Stimulated activated CD4-positive, alpha-beta T cell treated with anti-CD3 and anti-CD28 coated beads, Interleukin-2, amount 100 ng/mL, for 48 hours (primary cell): Measurements from ENCODE around the gene FSIP1.

Source experiments
- DNase-seq, 2 donors: peaks; one replicate each; pipeline ENCODE4 v3.0.0-alpha.2; 2020

The FSIP1 gene

DNA sequence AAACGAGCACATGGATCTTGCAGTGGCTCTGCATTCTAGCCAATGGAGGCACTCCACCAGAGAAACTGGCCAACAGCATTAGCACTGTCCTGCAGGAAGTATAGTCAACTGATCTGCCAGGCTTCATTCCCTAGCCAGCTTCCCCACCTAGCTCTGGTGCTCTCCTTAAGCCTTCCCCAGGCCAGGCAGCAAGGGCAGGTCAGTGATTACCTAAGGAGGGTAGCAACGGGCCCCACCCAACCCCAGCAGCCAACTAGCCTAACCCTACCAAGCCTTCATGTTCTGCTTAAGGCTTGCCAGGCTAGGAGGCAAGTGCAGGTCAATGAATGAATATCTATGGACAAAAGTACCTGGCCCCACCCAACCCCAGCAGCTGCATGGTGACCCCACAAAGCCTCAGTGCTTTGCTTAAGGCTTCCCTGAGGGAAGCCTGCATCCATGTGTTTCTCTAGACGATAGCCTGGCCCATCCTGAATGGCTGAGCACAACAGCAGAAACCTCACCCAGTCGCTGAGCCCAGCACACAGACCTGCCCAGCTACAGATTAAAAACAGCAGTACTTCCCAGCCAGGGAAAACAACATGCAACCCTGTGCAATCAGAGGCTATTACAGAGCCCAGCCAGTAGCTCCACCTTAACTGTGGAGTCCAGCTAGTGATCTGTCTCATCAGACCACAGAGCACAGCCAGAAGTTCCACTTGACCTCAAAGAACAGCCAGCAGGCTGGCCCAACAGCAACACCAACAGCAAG is 173.3 kb downstream of the FSIP1 start:
- DNase-seq = no peak

GRCh38 chr15:39608185-39609139 is 174.2 kb downstream of the FSIP1 start:
- DNase-seq = no peak

GRCh38 chr15:39605146-39605545 is 177.5 kb downstream of the FSIP1 start:
- no peak for DNase-seq

- no peak for DNase-seq
Measured at GRCh38 chr15:39602143-39602542, 180.5 kb downstream of the FSIP1 start.

GRCh38 chr15:39599871-39600270 is 182.8 kb downstream of the FSIP1 start:
- no peak for DNase-seq

GRCh38 chr15:39598958-39599845 is 183.4 kb downstream of the FSIP1 start:
- DNase-seq = no peak

DNA sequence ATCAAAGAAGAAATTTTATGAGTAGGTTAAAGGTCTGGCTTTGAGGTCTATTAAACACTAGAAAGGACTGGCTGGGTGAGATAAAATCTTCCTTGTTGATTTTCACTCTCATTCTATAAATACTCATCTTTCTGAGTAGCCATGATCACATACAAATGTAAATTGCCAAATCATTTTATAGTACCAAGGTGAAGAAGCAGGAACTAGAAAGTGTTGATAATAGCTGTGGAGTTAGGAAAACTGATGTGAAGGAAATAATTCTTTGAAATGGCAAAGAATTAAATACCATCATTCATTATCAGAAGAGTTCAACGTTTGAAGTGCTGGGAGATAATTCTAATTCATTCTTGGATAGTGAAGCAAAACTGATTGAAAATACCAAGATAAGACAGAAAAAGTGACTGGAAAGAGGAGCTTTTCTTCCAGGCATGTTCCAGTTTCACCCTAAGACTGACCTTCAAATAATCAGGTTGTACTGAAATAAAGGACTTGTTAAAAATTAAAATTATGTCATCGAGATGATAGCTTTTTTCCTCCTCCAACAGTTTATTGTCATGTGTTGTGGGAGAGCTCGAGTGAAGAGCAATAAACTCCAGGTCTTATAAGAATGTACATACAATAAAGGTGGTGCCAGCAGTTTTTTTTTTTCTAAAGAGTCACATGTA is 184.3 kb downstream of the FSIP1 start:
- no peak for DNase-seq

- no peak for DNase-seq
Measured at GRCh38 chr15:39597751-39598185, 184.9 kb downstream of the FSIP1 start.

DNA sequence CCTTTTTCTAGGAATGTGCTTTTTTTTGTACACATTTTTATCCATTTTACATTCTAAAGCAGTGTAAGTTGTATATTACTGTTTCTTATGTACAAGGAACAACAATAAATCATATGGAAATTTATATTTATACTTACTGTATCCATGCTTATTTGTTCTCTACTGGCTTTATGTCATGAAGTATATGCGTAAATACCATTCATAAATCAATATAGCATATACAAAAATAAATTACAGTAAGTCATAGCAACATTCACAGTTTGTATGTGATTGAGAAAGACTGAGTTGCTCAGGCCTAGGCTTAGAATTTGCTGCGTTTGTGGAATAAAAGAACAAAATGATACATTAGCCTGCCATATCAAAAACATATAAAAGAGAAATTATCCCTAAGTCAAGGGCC is 185.3 kb downstream of the FSIP1 start:
- DNase-seq = no peak

- no peak for DNase-seq
Measured at GRCh38 chr15:39596358-39597051, 186.1 kb downstream of the FSIP1 start.

DNA sequence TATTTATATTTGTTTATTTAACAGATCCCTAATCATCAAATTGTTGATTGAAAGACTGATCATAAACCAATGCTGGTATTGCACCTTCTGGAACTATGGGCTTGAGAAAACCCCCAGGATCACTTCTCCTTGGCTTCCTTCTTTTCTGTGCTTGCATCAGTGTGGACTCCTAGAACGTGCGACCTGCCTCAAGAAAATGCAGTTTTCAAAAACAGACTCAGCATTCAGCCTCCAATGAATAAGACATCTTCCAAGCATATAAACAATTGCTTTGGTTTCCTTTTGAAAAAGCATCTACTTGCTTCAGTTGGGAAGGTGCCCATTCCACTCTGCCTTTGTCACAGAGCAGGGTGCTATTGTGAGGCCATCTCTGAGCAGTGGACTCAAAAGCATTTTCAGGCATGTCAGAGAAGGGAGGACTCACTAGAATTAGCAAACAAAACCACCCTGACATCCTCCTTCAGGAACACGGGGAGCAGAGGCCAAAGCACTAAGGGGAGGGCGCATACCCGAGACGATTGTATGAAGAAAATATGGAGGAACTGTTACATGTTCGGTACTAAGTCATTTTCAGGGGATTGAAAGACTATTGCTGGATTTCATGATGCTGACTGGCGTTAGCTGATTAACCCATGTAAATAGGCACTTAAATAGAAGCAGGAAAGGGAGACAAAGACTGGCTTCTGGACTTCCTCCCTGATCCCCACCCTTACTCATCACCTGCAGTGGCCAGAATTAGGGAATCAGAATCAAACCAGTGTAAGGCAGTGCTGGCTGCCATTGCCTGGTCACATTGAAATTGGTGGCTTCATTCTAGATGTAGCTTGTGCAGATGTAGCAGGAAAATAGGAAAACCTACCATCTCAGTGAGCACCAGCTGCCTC is 187.1 kb downstream of the FSIP1 start:
- DNase-seq = no peak

- DNase-seq = no peak
Measured at GRCh38 chr15:39594446-39595337, 187.9 kb downstream of the FSIP1 start.

DNA sequence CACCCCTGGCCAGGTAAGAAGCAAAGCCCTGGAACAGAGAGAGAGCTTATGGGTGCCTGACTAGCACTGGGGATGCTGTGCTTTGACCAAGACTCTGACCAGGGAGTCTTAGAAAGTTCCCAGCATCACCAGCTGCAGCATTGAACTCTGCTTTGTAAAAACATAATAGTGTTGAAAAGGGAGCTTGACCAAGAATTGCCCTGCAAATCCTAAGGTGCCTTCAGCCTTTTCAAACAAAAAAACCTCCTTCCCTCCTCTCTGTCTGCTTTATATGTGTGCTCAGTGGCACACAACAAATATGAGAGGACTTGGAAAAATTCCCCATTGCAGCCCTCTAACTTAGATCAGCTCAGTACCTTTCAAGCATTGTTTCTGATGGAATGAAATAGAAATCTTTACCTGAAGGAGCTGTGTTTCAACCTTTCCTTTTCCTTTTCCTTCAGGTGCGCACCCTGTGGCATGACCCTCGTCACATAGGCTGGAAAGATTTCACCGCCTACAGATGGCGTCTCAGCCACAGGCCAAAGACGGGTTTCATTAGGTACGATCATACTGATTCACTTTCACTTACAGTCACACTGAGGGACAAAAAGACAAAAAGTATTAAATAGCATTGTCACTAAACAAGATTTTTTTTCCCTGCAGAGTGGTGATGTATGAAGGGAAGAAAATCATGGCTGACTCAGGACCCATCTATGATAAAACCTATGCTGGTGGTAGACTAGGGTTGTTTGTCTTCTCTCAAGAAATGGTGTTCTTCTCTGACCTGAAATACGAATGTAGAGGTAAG is 188.8 kb downstream of the FSIP1 start:
- DNase-seq = no peak

DNA sequence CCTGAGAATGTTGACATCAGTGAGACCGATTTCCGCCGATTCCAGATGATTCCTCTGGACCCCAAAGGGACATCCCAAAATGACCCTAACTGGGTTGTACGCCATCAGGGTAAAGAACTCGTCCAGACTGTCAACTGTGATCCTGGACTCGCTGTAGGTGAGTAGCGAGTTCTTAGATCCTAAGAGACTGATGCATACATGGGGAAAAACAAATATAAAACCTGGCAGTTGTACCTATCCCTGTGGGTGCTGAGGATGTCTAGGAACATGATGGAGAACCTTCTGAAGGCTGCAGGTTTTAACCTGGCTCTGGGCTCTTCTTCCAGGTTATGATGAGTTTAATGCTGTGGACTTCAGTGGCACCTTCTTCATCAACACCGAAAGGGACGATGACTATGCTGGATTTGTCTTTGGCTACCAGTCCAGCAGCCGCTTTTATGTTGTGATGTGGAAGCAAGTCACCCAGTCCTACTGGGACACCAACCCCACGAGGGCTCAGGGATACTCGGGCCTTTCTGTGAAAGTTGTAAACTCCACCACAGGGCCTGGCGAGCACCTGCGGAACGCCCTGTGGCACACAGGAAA is 189.5 kb downstream of the FSIP1 start:
- DNase-seq = no peak

DNA sequence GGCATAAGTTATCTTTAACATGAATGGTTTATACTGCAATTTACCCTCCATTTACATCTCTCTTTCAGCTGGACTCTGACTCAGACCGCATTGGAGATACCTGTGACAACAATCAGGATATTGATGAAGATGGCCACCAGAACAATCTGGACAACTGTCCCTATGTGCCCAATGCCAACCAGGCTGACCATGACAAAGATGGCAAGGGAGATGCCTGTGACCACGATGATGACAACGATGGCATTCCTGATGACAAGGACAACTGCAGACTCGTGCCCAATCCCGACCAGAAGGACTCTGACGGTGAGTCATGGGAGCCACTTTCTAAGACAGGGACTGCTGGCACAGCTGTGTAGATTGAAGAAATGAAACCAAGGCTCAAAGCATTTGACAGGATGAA is 190.1 kb downstream of the FSIP1 start:
- DNase-seq = no peak

GRCh38 chr15:39591896-39592315 is 190.7 kb downstream of the FSIP1 start:
- DNase-seq = no peak

DNA sequence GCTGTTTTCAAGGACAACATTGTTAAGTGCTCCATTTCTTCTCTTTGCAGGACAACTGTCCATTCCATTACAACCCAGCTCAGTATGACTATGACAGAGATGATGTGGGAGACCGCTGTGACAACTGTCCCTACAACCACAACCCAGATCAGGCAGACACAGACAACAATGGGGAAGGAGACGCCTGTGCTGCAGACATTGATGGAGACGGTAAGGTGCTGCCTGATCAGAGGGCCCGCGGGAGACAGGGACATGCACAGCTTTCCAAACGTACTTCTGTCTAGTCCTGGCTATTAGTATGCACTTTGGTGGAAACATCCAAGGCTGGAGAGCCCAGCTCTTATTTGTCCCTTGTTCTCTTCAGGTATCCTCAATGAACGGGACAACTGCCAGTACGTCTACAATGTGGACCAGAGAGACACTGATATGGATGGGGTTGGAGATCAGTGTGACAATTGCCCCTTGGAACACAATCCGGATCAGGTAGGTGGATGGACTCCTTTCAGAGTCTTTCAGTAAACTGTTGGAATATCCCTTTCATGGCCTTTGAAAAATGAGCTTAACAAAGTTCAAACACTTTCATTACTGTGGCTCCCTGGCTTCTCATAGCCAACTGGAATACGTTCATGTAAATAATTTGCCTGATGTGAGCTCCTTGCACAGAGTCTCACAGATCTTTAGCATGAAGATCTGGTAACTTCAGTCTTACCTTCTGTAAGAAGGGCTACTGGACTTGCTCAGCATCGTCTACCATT is 191.3 kb downstream of the FSIP1 start:
- no peak for DNase-seq
